ENCODE measurements around the gene ZNF362. TPM values are rescaled to one million over a fixed set of nuclear protein-coding genes. Genes with fewer than 3 reads are reported as not detected.

Gene ZNF362
- total RNA-seq, 1 donor: 9.5 TPM

DNA sequence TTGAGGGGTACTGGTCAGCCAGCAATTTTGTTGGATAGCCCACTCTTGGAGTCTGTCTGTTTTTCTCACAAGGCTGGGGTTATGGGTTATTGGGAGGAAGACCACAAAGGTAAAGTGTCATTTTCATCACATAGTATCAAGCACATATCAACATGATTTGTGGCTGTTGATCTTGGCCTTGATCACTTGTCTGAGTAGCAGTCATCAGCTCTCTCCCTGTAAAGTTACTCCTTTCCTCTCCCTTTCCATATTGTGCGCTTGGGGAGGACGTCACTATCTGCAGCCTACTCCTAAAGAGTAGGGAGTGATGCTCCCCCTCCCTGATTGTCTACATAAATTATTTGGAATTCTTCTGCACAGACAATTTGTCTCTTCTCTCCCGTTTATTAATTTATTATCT lies 1.8 kb upstream of the ZNF362 start:
- no peak for DNase-seq (ENCODE audit: low read depth)
- no peak overlapping the region for H3K4me3 ChIP-seq (ENCODE audit: low read depth, low read length)
- TF ChIP-seq, protein P1, sequence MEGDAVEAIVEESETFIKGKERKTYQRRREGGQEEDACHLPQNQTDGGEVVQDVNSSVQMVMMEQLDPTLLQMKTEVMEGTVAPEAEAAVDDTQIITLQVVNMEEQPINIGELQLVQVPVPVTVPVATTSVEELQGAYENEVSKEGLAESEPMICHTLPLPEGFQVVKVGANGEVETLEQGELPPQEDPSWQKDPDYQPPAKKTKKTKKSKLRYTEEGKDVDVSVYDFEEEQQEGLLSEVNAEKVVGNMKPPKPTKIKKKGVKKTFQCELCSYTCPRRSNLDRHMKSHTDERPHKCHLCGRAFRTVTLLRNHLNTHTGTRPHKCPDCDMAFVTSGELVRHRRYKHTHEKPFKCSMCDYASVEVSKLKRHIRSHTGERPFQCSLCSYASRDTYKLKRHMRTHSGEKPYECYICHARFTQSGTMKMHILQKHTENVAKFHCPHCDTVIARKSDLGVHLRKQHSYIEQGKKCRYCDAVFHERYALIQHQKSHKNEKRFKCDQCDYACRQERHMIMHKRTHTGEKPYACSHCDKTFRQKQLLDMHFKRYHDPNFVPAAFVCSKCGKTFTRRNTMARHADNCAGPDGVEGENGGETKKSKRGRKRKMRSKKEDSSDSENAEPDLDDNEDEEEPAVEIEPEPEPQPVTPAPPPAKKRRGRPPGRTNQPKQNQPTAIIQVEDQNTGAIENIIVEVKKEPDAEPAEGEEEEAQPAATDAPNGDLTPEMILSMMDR (IDR thresholded peaks at IDR 0.05; ENCODE audit: insufficient read depth, low read depth, low read length): no peak

DNA sequence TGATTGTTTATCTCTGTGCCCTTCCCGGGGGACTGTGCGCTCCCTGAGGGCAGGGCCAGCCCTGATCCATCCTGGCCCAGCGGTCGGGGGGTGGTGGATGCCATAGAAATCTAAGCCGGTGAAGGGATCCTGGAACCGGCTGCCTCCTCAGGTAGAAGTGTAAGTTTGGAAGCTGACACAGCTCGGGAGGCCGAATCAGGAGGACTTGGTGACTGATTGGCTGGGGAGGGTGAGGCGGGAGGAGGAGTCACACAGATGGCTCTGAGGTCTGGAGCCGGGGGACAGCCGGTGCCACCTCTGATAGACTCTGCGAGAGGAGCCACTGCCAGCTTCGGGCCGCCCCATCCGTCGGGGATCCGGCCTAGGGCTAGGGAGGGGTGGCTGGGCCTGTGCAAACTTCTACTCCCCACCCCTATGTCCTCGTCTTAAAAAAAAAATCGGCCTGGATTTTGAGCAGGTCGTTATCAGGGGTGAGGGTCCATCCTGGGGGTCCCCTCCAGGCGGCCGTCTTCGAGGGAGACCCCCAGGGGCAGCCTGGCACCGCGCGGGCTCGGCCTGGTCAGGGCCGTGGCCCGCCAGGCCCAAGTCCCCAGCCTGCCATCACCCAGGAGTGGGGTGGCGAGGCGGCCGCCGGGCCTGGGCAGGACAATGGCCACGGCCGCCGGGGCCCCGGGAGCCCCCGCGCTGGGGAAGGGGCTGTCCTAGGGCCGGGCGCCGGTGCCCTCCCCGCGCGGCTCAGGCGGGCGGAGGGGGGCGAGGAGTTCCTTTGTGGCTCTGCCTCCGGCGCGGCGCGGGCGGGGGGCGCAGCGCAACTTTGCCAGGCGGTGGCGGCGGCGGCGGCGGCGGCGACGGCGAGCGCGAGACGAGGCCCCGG lies 708 bp upstream of the ZNF362 start:
- DNase-seq (ENCODE audit: low read depth): no peak
- TF ChIP-seq, protein P1 (IDR thresholded peaks at IDR 0.05; ENCODE audit: insufficient read depth, low read depth, low read length): no peak
- peak overlapping the region; percentile 40 for H3K4me3 ChIP-seq (ENCODE audit: low read depth, low read length)

DNA sequence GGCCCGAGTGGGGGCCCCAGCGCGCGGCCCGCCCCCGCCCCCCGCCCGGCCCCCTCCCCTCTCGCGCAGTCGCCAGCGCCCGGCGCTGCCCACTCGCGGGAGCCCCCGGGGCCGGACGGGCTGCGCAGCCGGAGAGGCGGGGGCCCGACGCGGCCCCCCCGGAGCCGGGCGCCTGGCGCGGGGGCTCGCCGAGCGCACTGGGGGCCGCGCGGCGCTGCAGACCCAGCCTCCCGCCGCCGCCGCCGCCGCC lies 146 bp upstream of the ZNF362 start:
- TF ChIP-seq, protein P1 (IDR thresholded peaks at IDR 0.05; ENCODE audit: insufficient read depth, low read depth, low read length): no peak
- DNase-seq (ENCODE audit: low read depth): no peak
- peak overlapping the region; percentile 40 for H3K4me3 ChIP-seq (ENCODE audit: low read depth, low read length)

DNA sequence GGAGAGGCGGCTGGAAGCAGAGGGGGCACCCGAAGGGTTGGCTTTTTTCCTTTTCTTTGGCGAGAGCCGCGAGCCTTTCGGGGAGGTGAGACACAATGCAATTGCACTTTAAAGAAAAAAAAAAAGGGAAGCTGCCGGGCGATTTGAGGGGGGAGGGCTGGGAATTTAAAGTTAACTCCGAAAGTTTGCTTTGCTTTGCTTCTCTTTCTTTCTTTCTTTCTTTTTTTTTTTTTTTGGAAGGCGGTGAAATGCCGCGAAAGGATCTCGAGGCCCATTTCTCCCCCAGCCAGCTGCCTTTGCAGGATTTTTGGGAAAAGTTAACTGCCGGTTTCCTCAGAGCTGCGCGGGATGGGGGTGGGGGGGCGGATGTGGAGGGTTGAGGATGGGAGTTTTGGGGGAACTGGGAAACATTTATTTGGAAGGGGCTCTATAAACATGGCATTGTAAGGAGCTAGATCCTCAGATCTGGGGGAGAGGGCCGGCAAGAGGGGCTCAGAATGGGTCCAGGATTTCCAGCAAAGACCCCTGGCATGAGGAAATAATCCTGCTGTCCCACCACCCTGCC lies 997 bp downstream of the ZNF362 start:
- DNase-seq (ENCODE audit: low read depth): no peak
- TF ChIP-seq, protein P1 (IDR thresholded peaks at IDR 0.05; ENCODE audit: insufficient read depth, low read depth, low read length): no peak
- peak overlapping the region; percentile 80 for H3K4me3 ChIP-seq (ENCODE audit: low read depth, low read length)

DNA sequence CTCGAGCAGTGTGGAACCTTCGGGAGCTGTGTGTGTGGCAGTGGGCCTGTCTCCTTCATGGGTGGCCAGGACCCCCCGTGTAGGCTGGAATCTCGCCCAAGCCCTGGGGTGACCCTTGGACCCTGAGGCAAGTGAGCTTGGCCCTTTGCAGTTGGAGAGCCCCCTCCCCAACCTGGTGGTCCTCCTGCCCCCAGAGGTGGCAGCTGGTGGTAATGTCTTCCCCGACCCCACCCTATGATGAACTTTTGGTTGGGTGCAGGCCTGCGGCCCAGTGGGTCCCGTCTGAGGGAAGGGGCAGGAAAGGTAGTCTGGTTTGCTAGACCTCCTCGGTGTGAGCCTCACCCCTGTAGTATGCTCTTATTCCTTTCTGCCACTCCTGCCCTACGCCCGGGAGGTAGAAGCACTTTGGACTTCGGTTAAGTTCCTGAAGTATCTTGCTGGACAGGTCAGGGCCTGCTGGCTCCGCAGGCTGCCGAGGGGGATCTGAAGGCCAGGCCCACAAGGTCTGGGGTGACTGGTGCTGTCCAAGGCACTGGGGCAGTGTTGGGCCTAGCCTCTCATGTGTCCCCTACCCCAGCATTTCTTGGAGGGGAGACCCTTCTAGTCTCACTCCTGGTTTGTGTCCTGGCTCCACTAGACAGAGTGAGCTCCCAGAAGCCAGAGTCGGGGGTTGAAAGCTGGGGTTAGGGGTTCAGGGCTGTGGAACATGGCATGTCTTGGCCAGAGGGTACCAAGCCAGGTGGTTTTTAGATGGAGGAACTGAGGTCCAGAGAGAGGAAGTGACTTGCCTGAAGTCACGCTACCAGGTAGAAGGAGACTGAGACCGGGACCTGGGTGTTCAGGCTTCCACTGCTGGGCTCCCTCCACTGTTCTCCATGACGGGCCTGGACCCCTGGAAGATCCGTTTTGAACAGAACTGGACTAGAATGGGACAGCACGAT lies 1.8 kb downstream of the ZNF362 start:
- TF ChIP-seq, protein P1 (IDR thresholded peaks at IDR 0.05; ENCODE audit: insufficient read depth, low read depth, low read length): no peak
- peak overlapping the region; percentile 80 for H3K4me3 ChIP-seq (ENCODE audit: low read depth, low read length)
- no peak for DNase-seq (ENCODE audit: low read depth)

DNA sequence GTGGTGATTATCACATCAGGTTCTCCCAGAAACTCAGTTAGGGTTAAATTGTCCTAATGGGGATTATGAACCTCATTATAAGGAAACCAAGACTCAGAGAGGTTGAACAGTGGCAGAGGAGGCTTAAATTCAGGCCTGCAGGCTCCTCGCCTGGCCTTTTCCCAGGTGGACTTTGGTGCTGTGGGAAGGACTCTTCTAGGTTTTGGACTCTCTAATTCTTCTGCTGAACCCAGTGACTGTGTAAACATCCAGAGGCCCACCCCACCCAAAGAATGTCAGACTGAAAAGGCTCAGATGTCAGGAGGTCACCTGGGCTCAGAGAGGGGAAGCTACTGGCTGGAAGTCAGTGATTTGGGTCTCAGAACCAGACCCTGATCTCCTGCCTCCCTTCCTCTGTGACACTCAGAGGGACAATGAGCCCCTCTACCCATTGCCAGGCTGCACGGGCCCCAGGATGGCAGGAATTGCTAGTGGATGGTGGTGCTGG lies 2.5 kb downstream of the ZNF362 start:
- no peak overlapping the region for H3K4me3 ChIP-seq (ENCODE audit: low read depth, low read length)
- TF ChIP-seq, protein P1 (IDR thresholded peaks at IDR 0.05; ENCODE audit: insufficient read depth, low read depth, low read length): no peak
- no peak for DNase-seq (ENCODE audit: low read depth)

All from fibroblast of villous mesenchyme (primary cell).